Measurements from ENCODE around the gene TSPAN9.

Gene TSPAN9

DNA sequence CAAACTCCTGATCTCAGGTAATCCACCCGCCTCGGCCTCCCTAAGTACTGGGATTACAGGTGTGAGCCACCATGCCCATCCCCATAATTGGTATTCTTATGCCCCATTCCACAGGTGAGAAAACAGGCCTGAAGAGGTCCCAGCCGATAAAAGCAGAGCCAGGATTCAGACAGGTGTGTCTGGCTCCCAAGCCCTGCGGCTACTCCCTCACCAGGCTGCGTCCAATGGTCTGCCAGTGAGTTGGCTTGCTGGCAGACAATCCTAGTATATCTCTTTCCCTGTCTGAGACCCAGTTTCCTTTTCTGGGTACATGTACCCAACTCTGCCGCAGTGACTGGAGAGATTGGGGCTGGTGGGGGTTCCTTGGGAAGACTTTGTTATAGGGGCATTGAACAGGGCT is 1.9 kb upstream of the TSPAN9 start:
- H3K27ac ChIP-seq, result no peak overlapping the region

DNA sequence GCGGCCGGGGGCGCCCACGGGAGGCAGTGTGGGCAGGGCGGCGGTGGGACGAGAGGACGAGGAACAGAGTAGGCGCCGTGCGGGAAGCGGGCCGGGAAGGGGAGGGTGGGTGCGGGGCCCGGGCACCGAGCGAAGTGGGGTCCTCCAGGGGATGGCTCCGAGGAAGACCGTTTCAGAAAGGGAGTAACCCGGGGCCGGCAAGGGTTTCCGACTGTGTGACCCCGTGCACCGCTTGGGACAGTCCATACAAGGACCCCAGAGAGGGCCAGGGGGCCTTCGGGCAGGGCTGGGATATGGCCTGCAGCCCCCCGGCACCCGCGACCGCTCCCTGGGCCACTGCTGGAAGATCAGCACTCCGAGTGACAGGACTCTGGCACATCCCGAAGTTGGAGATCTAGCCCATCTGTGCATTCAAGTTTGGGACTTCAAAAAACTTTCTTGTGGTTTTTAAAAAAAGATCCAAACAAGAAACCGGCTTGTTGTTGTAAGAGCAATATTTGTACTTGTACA is 448 bp downstream of the TSPAN9 start:
- Histone ChIP-seq H3K27me3 (ENCODE audit: insufficient read depth, low read depth, severe bottlenecking) (no peaks in the 10 kb centered on the region), H3K9me3 (ENCODE audit: severe bottlenecking) (no peaks in the 10 kb centered on the region), H3K27ac (0 out of 2 replicates have a peak overlapping the region, but pooled peaks have one; percentile 40), H3K4me3 (ENCODE audit: low read depth, low read length) (peak overlapping the region; percentile 44), H3K36me3 (no peaks in the 10 kb centered on the region)
- DNase-seq, result no peak
- TF ChIP-seq, protein P1, sequence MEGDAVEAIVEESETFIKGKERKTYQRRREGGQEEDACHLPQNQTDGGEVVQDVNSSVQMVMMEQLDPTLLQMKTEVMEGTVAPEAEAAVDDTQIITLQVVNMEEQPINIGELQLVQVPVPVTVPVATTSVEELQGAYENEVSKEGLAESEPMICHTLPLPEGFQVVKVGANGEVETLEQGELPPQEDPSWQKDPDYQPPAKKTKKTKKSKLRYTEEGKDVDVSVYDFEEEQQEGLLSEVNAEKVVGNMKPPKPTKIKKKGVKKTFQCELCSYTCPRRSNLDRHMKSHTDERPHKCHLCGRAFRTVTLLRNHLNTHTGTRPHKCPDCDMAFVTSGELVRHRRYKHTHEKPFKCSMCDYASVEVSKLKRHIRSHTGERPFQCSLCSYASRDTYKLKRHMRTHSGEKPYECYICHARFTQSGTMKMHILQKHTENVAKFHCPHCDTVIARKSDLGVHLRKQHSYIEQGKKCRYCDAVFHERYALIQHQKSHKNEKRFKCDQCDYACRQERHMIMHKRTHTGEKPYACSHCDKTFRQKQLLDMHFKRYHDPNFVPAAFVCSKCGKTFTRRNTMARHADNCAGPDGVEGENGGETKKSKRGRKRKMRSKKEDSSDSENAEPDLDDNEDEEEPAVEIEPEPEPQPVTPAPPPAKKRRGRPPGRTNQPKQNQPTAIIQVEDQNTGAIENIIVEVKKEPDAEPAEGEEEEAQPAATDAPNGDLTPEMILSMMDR (IDR thresholded peaks at IDR 0.05; ENCODE audit: low read depth, low read length), result no peak

More for the DNA sequence above, 1.9 kb upstream of the TSPAN9 start:
- H3K4me3 ChIP-seq (ENCODE audit: low read depth, low read length), result no peak overlapping the region
- TF ChIP-seq, protein P1 (IDR thresholded peaks at IDR 0.05; ENCODE audit: low read depth, low read length), result no peak
- no peaks in the 10 kb centered on the region for H3K27me3 ChIP-seq (ENCODE audit: insufficient read depth, low read depth, severe bottlenecking)
- no peaks in the 10 kb centered on the region for H3K36me3 ChIP-seq
- no peak for DNase-seq
- no peaks in the 10 kb centered on the region for H3K9me3 ChIP-seq (ENCODE audit: severe bottlenecking)

DNA sequence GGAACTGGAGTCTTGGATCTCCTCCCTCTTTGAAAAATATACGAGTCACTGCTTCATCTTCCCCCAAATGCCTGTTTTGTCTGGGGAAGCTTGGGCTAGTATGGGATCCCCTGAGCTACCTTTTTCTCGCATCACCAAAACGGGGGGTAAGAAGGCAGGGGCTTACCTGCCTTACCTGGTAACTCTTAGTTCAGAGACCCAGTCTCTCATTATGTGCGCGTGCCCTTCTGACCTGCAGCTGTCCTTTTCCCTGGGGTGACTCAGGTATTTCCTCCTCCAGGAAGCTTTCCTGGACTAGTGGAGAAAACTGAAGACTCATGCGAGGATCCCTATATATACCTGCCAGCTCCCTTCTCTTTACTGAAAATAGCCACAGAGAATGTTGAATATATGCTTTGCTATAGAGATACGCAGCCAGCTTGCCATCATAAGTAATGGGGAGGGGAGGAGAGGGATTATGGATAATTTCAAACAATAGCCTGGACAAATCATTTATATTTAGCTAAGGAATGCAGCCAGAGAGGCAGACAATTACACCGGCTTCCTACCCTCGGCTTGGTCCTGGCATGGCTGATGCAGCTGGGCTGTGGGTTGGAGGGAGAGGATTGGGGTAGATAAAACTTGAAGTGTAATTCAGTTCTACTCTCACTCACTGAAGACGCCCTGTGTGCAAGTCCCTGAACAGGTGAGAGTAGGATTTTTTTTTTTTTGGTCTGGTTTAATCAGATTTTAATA is 1.1 kb downstream of the TSPAN9 start:
- Histone ChIP-seq H3K27me3 (ENCODE audit: insufficient read depth, low read depth, severe bottlenecking) (no peaks in the 10 kb centered on the region), H3K36me3 (no peaks in the 10 kb centered on the region), H3K4me3 (ENCODE audit: low read depth, low read length) (peak overlapping the region; percentile 44), H3K9me3 (ENCODE audit: severe bottlenecking) (no peaks in the 10 kb centered on the region), H3K27ac (no peak overlapping the region)
- TF ChIP-seq, protein P1 (IDR thresholded peaks at IDR 0.05; ENCODE audit: low read depth, low read length), result no peak
- DNase-seq, result no peak

DNA sequence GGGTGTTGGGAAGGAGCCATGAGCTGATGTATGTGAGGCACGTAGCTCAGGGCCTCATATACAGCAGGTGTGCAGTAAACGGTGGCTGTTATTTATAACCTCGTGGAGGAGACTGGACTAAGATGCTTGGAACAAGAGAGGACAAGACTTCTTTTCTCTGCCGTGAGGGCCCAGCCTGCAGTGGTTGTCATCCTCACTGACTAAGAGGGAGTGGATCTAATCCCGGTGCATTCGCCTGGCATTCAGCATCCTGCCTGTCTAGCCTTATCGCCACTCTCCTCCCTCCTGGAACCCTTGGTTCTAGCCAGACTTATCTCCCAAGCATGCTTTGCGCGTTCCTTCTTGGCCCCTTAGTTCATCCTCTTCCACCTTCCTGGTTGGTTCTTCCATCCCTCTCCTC is 3.9 kb downstream of the TSPAN9 start:
- H3K27ac ChIP-seq, result no peak overlapping the region
- TF ChIP-seq, protein P1 (IDR thresholded peaks at IDR 0.05; ENCODE audit: low read depth, low read length), result no peak

DNA sequence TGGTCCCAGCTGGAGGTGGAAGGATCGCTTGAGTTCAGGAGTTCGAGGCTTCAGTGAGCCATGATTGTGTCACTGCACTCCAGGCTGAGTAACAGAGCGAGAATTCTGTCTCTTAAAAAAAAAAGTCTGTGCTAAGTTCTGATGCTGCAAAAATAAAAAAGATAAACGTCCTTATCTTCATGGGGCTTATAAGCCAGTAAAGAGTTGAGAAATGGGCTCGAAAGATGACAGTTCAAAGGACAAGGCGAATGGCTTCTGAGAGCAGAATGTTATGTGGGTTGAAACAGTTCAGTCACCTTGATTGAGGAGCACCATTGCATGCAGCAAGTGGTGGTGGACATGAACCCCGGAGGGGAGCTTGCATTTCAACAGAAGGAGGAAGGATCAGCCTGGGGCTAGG is 4.7 kb downstream of the TSPAN9 start:
- Histone ChIP-seq H3K27me3 (ENCODE audit: insufficient read depth, low read depth, severe bottlenecking) (no peaks in the 10 kb centered on the region), H3K4me3 (ENCODE audit: low read depth, low read length) (no peak overlapping the region), H3K27ac (no peak overlapping the region), H3K9me3 (ENCODE audit: severe bottlenecking) (no peaks in the 10 kb centered on the region), H3K36me3 (peaks cover 8% of the 10 kb centered on the region)
- DNase-seq, result no peak
- TF ChIP-seq, protein P1 (IDR thresholded peaks at IDR 0.05; ENCODE audit: low read depth, low read length), result no peak

More for the DNA sequence above, 3.9 kb downstream of the TSPAN9 start:
- Histone ChIP-seq H3K9me3 (ENCODE audit: severe bottlenecking) (no peaks in the 10 kb centered on the region), H3K4me3 (ENCODE audit: low read depth, low read length) (no peak overlapping the region), H3K36me3 (peaks cover 8% of the 10 kb centered on the region), H3K27me3 (ENCODE audit: insufficient read depth, low read depth, severe bottlenecking) (no peaks in the 10 kb centered on the region)
- DNase-seq, result no peak

Data from WERI-Rb-1 (cell line).